ENCODE results near the gene DOCK2.

GRCh38 chr5:169848271-169848670 lies 211.2 kb downstream of the DOCK2 start:
- TF ChIP-seq NRF1 (IDR thresholded peaks at IDR 0.05; ENCODE audit: low read depth, low read length) (no peak), EZH2phosphoT487 (IDR thresholded peaks at IDR 0.05; ENCODE audit: borderline replicate concordance, low read depth) (no peak), EP300 (IDR thresholded peaks at IDR 0.05; ENCODE audit: borderline replicate concordance in 1 of 2, low read depth in 1 of 2, low read length in 1 of 2) (no peak), RFX5 (IDR thresholded peaks at IDR 0.05; ENCODE audit: low read length) (no peak), YY1 (IDR thresholded peaks at IDR 0.05; ENCODE audit: low read depth) (no peak), MEF2A (IDR thresholded peaks at IDR 0.05; ENCODE audit: borderline replicate concordance, low read depth) (no peak), TEAD4 (IDR thresholded peaks at IDR 0.05; ENCODE audit: borderline replicate concordance, insufficient read depth) (no peak), RAD21 (IDR thresholded peaks at IDR 0.05; ENCODE audit: low read length) (no peak), POLR2AphosphoS5 (IDR thresholded peaks at IDR 0.05; ENCODE audit: low read depth, low read length) (no peak), TCF12 (IDR thresholded peaks at IDR 0.05) (no peak)
- TF ChIP-seq, protein P1, sequence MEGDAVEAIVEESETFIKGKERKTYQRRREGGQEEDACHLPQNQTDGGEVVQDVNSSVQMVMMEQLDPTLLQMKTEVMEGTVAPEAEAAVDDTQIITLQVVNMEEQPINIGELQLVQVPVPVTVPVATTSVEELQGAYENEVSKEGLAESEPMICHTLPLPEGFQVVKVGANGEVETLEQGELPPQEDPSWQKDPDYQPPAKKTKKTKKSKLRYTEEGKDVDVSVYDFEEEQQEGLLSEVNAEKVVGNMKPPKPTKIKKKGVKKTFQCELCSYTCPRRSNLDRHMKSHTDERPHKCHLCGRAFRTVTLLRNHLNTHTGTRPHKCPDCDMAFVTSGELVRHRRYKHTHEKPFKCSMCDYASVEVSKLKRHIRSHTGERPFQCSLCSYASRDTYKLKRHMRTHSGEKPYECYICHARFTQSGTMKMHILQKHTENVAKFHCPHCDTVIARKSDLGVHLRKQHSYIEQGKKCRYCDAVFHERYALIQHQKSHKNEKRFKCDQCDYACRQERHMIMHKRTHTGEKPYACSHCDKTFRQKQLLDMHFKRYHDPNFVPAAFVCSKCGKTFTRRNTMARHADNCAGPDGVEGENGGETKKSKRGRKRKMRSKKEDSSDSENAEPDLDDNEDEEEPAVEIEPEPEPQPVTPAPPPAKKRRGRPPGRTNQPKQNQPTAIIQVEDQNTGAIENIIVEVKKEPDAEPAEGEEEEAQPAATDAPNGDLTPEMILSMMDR (IDR thresholded peaks at IDR 0.05): no peak
- TF ChIP-seq, protein P2, sequence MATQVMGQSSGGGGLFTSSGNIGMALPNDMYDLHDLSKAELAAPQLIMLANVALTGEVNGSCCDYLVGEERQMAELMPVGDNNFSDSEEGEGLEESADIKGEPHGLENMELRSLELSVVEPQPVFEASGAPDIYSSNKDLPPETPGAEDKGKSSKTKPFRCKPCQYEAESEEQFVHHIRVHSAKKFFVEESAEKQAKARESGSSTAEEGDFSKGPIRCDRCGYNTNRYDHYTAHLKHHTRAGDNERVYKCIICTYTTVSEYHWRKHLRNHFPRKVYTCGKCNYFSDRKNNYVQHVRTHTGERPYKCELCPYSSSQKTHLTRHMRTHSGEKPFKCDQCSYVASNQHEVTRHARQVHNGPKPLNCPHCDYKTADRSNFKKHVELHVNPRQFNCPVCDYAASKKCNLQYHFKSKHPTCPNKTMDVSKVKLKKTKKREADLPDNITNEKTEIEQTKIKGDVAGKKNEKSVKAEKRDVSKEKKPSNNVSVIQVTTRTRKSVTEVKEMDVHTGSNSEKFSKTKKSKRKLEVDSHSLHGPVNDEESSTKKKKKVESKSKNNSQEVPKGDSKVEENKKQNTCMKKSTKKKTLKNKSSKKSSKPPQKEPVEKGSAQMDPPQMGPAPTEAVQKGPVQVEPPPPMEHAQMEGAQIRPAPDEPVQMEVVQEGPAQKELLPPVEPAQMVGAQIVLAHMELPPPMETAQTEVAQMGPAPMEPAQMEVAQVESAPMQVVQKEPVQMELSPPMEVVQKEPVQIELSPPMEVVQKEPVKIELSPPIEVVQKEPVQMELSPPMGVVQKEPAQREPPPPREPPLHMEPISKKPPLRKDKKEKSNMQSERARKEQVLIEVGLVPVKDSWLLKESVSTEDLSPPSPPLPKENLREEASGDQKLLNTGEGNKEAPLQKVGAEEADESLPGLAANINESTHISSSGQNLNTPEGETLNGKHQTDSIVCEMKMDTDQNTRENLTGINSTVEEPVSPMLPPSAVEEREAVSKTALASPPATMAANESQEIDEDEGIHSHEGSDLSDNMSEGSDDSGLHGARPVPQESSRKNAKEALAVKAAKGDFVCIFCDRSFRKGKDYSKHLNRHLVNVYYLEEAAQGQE (IDR thresholded peaks at IDR 0.05; ENCODE audit: low read depth, low read length): no peak
- TF ChIP-seq, protein P3, sequence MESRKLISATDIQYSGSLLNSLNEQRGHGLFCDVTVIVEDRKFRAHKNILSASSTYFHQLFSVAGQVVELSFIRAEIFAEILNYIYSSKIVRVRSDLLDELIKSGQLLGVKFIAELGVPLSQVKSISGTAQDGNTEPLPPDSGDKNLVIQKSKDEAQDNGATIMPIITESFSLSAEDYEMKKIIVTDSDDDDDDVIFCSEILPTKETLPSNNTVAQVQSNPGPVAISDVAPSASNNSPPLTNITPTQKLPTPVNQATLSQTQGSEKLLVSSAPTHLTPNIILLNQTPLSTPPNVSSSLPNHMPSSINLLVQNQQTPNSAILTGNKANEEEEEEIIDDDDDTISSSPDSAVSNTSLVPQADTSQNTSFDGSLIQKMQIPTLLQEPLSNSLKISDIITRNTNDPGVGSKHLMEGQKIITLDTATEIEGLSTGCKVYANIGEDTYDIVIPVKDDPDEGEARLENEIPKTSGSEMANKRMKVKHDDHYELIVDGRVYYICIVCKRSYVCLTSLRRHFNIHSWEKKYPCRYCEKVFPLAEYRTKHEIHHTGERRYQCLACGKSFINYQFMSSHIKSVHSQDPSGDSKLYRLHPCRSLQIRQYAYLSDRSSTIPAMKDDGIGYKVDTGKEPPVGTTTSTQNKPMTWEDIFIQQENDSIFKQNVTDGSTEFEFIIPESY (IDR thresholded peaks at IDR 0.05; ENCODE audit: borderline replicate concordance, low read depth): no peak

All from SK-N-SH (cell line).